ENCODE results near the gene HOXA10.
A peak's percentile ranks its signal among the peaks of the same experiment; 100 is the strongest.

Gene HOXA10

DNA sequence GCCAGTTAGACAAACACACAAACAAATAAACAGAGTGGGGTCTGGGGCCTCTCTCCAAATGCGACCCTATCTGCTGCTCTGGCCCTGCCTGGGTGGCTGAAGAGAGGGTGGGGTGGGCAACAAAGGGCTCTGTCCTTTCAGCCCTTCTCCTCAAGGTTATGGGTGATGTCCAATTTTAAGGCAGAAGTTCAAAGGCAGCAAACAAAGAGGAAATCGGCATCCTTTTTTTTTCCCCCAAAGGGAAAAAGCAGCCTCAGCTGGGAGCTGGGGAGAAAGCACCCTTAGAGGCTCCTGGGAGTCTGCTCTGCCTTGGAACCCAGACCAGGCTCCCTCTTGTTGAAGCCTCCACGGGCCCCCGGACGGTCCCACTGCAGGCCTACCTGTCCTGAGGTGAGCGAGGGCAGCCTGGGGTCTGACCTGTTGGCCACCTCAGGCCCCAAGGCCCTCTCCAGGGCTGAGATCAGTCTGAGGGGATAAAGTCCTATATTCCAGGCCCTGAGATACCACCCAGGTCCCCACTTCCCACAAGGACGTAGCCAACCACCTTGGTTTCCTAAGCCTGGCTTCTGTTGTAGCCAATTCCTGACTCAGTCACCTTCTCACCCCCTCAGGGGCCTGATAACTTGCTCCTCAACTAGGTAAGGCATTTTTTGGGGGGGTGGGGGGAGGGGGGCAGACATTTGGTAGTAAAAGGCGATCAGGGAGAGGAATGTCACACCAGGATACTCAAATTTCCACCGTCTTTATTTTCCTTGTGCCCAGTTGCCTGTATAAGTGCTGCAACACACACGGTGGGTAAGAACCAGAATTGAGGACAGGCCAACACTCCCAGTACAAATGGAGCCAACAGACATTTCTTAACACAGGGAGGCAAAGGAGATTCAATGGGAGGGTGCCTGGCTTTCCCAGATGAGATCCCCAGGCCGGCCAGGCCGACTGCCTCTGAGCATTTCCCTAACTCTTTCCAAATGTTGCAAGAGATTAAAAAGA is 6.6 kb upstream of the HOXA10 start:
- DNase-seq (ENCODE audit: low read depth in 2 of 2), result no peak

DNA sequence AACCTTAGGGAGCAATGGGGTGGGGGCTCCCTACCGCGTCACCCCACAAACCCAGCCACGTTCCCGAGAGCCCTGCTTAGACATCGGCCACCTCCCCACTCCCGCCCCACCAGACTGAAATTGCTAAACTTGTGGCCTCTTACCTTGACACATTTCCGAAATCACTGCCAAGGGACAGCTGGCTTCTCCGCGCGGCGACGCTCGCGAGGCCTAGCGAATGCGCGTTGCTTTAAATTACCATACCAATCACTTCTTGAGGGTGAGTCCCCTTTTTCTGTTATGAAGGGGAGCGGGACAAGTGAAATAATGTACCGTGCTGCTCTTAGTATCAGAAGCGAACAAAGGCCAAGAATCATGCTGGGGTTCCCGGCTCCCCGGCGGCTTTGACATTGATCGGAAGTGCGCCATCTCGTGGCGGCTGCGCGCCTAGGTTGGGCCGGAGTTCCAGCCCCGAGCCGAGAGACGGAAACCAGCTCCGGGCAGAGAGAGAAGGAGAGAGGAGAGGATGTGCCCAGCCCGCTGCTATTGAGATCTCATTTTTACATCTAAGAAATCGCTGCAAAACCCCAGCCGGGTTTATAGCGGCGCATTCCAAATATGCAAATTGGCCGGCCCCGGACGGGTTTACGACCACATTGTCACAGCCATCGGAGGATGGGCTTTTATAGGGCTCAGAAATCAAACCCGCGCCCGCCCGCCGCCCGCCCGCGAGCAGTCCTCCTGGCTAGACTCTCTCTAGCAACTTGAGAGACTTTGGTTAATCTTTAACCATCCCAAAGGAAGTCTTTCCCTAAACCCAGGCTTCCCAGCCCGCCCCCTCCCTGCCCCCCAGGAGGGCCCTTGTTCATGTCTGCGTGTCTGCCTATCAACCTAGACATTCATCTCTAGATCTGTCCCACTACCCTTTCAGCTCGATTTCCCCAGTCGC is 5.6 kb upstream of the HOXA10 start:
- peak; percentile 57 to 60 for DNase-seq (ENCODE audit: low read depth in 2 of 2)

DNA sequence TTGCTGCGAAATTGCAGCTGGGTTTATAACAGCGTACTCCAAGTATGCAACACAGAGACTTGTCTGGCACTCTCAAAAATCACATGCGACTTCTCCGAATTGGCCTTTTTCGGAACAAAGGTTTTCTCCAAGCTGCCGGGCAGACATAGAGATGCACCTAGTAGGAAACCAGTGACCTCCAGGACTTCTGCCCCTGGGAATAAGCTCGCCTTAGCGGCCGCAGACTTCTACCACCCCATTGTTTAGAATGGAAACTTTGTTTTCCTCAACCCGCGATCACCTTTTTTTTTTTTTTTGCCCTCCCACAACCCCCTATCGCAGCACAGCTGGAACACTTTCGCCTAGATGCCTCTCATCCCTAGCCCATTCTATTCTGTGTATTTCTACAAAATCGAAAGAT is 4.9 kb upstream of the HOXA10 start:
- no peak for DNase-seq (ENCODE audit: low read depth in 2 of 2)

- DNase-seq (ENCODE audit: low read depth in 2 of 2), result no peak
Measured at GRCh38 chr7:27178366-27178765, 4.2 kb upstream of the HOXA10 start.

DNA sequence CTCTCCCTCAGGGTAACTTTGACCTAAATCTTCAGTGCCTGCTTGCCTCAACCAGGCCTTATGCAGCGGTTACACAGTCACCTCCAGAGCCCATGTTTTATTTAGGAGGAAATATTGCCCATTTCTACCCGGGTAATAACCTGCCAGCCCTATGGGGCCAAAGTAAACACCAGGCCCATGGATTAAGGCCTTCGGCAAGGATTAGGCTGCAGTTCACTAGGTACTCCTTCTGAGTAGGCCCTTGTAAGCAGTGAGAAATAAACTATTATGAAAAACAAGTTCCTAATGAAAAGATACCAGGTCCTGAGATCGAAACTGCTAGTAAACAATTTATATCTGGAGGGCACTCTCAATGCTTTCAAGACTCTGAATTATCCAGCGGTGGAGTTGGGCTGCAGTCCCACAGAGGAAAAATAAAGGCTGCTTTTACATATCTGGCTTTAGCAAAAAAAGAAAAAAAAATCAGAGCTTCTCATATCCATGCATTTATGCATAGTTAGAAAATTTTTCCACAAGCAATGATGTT is 3.7 kb upstream of the HOXA10 start:
- DNase-seq (ENCODE audit: low read depth in 2 of 2), result no peak

GRCh38 chr7:27176962-27177794 is 3.1 kb upstream of the HOXA10 start:
- no peak for DNase-seq (ENCODE audit: low read depth in 2 of 2)

- DNase-seq (ENCODE audit: low read depth in 2 of 2), result no peak
Measured at GRCh38 chr7:27176524-27176845, 2.4 kb upstream of the HOXA10 start.

DNA sequence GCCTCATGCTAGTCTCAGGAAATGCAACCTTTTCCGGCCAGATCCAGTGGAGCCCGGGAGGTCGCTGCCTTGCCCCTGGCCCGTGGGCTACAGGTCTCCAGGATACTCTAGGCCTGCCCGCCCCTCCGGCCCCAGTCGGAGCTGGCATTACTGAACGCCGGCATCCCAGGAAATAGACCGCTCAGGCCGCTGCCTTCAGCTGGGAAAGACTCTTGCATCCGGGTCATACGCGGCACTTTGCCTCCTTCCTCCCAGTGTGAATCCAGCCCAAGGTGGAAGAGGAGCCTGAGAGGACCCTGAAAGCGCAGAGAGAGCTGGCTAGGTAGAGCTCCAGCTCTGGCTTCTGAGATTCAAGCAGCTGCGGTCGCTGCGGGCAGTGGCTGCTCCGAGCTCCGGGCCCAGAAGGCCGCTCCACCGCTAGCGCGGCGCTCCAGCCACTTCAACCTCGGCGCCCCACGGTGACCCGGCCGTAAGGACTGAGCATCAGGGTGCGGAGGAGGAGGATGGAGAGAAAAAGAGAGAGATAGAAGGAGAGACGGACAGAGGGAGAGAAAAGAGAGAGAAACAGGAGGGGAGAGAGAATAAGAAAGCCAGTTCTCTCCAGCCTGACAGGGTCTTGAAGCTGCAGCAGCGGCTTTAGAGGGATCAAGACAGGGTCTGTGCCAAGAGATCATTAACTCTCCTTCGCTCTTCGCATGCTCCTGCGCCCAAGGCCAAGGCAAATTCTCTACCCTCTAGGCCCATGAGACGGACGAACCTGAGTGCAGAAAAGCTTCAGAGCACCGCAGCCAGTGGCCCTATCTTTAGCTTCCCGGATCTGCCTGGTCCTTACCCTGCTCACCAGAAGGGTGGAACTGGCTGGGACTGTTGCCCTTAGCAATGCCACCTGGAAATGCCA is 1.8 kb upstream of the HOXA10 start:
- no peak for DNase-seq (ENCODE audit: low read depth in 2 of 2)

GRCh38 chr7:27174874-27175625 is 930 bp upstream of the HOXA10 start:
- no peak for DNase-seq (ENCODE audit: low read depth in 2 of 2)

DNA sequence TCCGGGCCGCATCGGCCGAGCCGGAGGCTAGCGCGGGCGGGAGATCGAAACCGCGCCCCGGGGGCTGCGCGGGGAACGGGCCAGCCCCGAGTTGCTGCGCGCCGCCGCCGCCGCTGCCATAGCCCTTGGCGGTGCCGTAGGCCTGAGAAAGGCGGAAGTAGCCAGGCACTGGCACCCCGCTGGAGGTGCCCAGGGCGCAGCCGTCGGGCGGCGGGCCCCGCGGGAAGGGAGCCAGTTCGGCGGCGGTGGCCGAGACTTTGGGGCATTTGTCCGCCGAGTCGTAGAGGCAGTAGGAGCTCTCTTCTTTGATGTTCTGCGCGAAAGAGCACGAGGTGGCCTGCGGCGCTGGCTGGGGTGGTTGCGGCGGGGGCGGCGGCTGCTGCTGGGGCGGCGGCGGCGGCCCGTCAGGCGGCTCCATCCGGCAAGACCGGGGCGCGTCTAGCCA is 587 bp downstream of the HOXA10 start:
- no peak for DNase-seq (ENCODE audit: low read depth in 2 of 2)

DNA sequence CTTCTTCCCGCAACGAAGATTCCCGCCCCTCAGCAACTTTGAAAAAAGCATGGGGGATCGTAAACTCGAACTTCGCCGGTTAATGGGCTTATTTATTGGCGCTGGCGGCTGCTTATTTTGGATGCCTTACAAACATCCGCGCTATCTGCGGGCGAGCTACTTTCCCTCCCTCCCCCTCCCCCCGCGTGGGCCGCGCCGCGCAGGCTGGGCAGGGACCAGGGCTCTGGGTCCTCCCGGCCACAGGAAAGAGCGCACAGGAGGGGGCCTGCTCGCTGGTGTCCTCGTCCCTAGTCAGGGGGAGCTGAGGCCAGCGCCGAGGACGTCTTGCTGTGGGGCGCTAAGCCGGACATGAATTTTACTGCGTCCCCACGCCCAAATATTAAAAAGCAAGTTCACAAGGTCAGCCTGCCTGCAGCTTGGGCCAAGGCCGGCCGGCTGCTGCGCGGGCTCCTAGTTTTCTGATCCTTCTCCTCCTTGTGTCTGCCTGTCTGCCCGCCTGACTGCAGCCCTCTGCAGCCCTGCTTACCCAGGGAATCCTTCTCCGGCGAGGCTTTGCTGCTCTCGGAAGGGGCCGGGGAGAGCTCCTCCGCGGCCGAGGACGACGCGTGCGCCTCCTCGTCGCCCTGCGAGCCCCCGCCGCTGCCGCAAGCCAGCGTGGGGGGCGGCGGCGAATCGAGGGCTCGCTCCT is 1.2 kb downstream of the HOXA10 start:
- DNase-seq (ENCODE audit: low read depth in 2 of 2), result no peak

DNA sequence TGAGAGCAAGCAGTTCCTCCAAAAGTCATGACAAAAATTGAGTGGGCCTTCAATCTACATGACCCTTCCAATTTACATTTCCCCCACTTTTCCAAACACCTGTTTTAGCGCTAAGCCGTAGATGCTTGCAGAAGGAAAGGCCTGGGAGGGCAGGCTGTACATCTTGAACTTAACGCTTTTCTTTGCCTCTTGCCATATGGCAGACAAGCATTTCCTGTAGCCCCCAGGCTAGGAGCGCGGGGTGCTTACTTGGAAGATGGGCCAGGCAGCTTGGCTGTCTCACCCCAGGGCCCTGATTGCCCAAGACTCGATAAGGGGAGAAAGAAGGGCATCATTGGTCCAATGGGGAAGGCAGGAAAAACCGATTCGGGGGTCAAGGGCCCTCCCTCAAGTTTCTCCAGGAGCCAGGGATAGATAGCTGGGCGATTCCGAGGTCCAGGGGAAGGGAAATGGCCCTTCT is 1.8 kb downstream of the HOXA10 start:
- DNase-seq (ENCODE audit: low read depth in 2 of 2), result no peak

GRCh38 chr7:27171637-27172314 is 2.3 kb downstream of the HOXA10 start:
- no peak for DNase-seq (ENCODE audit: low read depth in 2 of 2)

- no peak for DNase-seq (ENCODE audit: low read depth in 2 of 2)
Measured at GRCh38 chr7:27171325-27171636, 2.8 kb downstream of the HOXA10 start.

DNA sequence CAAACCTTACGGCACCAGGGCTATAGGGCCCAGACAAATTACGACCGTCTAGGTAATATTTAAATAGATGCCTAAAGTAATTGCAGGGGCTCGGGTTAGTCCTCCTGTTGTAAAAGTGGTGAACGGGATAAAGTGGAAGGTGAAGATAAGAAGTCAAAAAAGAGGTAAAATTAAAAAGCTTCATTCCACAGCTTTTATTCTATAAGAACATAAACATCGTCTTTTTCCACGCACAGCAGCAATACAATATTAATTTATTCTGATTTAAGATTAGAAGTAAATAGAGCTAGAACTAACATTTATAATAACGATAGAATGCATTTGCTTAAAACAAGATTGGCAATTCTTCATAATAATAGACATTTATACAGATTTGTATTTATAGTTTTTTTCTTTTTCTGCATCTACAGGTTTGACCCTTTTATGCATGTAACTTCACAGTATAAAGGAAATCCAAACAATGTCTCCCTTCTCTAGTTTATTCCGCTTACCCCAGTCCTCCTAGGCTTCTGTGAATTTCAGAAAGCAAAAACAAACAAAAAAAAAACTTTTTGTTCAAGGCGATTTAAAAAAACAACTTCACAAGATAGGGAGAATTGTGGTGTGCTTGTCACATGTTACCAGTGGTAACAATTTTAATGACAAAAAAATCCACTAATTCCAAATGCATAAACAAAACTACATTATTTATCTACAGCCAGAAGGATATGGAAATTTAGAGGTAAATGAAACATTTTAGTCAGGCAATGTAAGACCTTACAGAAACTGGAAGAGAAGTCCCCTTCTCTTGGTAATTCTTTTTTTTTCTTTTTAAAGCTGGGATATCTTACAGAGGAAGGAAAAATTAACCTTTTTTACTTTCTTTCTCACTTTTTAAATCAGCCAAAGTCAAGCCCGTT is 3.4 kb downstream of the HOXA10 start:
- DNase-seq (ENCODE audit: low read depth in 2 of 2), result no peak

GRCh38 chr7:27169658-27170425 is 4.3 kb downstream of the HOXA10 start:
- DNase-seq (ENCODE audit: low read depth in 2 of 2), result no peak
